Gastroesophageal sphincter (tissue), 3 donors: Measurements from ENCODE around the gene SGPL1.

Experiments used
- EP300 ChIP-seq: sonication (generic); formaldehyde crosslinking; IDR thresholded peaks from one replicate; pipeline ENCODE4 v1.6.1; 2017; ENCODE audit warnings: antibody characterized with exemption, mild to moderate bottlenecking
- POLR2A ChIP-seq, 2 donors: fragments of 450-650 bp; IDR thresholded peaks; one replicate each; pipeline ENCODE4 v1.6.1; 2017; ENCODE audit warnings: antibody characterized with exemption in 2 of 2, mild to moderate bottlenecking in 2 of 2, moderate library complexity in 1 of 2
- POLR2AphosphoS5 ChIP-seq: sonication (generic); formaldehyde crosslinking; IDR thresholded peaks from one replicate; pipeline ENCODE4 v1.6.1; 2017; ENCODE audit warnings: antibody characterized with exemption
- TF ChIP-seq, protein P1 (sequence below), 4 experiments: fragments of 200-600 bp in 2 of 4; fragments of 450-650 bp in 2 of 4; sonication (generic) in 1 of 4; IDR thresholded peaks; one replicate each; pipeline ENCODE4 v1.5.1; 2017 to 2019; ENCODE audit warnings: antibody characterized with exemption in 4 of 4, mild to moderate bottlenecking in 2 of 4, moderate library complexity in 2 of 4

DNA sequence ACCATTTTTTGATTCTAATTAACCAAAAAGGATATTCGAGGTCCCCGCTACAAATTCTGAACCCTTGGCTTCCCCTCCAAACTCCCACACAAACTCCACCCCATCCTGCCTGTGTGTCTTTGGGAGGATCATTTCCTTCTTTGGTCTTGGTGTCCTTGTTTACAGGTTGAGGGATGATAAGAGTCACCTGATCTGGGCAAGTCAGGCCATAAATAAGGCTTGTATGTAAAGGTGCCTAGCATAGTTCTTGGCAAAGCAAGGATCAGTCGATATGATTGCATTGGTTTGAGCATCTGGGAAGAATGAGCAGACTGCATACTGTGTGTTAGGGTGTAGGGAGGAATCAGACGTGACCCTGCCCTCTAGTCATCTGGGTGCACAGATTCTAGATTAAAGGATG is 1.6 kb upstream of the SGPL1 start:
- TF ChIP-seq POLR2A (IDR thresholded peaks at IDR 0.05) (no peak), EP300 (no peak), POLR2AphosphoS5 (no peak)
- TF ChIP-seq, protein P1, sequence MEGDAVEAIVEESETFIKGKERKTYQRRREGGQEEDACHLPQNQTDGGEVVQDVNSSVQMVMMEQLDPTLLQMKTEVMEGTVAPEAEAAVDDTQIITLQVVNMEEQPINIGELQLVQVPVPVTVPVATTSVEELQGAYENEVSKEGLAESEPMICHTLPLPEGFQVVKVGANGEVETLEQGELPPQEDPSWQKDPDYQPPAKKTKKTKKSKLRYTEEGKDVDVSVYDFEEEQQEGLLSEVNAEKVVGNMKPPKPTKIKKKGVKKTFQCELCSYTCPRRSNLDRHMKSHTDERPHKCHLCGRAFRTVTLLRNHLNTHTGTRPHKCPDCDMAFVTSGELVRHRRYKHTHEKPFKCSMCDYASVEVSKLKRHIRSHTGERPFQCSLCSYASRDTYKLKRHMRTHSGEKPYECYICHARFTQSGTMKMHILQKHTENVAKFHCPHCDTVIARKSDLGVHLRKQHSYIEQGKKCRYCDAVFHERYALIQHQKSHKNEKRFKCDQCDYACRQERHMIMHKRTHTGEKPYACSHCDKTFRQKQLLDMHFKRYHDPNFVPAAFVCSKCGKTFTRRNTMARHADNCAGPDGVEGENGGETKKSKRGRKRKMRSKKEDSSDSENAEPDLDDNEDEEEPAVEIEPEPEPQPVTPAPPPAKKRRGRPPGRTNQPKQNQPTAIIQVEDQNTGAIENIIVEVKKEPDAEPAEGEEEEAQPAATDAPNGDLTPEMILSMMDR (IDR thresholded peaks at IDR 0.05): no peak
